Mammary epithelial cell (primary cell): ENCODE results near the gene SRRM5.

Source experiments
- CTCF ChIP-seq, 2 donors: IDR thresholded peaks in 1 of 2; conservative IDR thresholded peaks in 1 of 2; 2 replicates each; pipeline ENCODE4 v1.5.1; 2011 to 2012; ENCODE audit warnings: inconsistent platforms in 2 of 2, low read length in 2 of 2, mild to moderate bottlenecking in 2 of 2, control low read depth in 1 of 2, low read depth in 1 of 2; ENCODE audit not compliant: insufficient read depth in 1 of 2; ENCODE audit errors: extremely low read depth in 1 of 2
- EZH2 ChIP-seq: IDR thresholded peaks from 2 replicates; pipeline ENCODE4 v1.6.1; 2012; ENCODE audit warnings: low read length, inconsistent platforms, borderline replicate concordance

GRCh38 chr19:43649514-43649913 is 37.6 kb downstream of the SRRM5 start:
- TF ChIP-seq CTCF (conservative IDR thresholded peaks at IDR 0.05 in 1 of 2, IDR thresholded peaks at IDR 0.05 in 1 of 2; ENCODE audit: extremely low read depth in 1 of 2, insufficient read depth in 1 of 2, low read depth in 1 of 2, low read length in 2 of 2) = no peak
- no peak for TF ChIP-seq EZH2
